ENCODE data around the gene GNPTG.

Gene GNPTG

DNA sequence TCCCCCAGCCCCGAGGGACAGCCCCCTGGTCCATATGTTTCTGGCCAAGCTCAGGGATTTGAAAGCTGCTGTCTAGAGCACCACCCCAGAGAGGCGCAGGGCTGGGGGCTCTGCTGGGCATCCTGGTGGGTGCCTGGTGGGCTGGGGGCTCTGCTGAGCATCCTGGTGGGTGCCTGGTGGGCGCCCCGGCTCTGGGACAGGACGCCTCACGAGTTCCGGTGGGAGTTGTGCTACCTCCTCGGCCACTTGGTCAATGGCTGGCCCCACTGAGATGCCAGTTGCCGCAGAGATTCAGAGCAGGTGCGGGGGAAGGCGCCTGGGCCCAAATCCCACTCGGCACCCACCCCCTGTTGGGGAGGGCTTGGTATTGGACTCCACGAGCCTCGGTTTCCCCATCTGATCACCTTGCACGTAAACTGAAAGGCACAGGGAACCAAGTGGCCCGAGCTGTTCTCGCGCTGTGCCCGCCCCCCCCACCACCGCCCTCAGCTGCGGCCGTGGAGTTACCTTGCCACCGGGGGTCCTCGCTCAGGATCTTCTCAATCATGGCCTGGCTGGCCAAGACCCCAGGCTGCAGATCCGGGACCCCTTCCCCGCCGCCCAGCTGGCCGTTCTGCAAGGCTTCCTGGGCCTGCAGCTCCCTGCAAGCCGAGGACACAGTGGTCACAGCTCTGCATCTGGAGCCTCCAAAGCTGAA, 49.5 kb downstream of the GNPTG start:
- DNase-seq, result no peak

DNA sequence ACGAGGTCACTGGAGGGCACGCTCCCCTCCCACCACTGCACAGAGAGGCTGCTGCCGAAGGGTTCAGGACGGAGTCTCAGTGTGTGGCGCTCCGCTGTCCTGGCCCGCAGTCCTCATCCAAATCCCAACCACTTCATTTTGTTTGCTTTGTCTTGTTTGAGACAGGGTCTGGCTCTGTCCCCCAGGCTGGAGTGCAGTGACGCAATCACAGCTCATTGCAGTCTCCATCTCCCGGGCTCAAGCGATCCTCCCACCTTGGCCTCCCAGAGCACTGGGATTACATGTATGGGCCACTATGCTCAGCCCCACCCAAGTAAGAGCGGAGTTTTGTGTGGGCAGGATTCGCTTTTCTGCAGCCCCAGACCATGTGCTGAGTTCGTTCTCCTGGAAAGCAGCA, 50.0 kb downstream of the GNPTG start:
- DNase-seq, result no peak

DNA sequence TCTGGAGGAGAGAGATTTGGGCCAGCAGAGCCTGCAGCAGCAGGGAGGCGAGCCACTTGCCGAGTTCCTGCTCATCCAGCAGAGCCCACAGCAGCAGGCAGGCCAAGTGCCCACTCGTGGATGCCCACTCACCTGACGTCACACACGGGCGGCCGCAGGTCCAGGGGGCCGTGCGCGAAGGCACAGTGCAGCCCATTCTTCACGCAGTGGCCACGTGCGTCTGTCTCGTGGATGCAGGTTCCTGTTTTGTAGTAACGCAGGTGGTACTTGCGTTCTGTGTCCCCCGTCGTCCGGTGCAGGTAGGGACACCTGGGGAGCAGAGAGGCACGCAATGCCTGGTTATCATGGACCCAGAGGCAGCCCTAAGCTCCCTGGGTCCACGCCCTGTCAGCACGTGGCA, 51.3 kb downstream of the GNPTG start:
- no peak for DNase-seq

DNA sequence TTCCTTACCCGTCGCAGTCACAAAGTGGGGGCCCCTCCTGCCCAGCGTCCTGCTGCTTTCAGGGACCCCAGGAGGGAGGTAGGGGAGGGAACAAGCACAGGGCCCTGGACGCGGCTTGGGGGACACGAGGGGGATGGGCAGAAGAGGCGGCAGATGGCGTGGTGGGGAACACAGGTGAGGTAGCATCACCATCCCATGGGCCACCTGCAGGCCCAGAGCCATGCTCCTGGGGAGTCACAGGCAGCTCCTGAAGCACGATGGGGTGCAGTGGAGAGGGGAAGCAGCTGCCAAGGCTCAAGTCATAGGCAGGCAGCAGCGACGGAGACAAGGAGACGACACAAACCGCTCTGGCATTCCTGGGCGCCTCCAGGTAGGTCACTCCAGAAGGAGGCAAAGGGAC, 52.0 kb downstream of the GNPTG start:
- no peak for DNase-seq

DNA sequence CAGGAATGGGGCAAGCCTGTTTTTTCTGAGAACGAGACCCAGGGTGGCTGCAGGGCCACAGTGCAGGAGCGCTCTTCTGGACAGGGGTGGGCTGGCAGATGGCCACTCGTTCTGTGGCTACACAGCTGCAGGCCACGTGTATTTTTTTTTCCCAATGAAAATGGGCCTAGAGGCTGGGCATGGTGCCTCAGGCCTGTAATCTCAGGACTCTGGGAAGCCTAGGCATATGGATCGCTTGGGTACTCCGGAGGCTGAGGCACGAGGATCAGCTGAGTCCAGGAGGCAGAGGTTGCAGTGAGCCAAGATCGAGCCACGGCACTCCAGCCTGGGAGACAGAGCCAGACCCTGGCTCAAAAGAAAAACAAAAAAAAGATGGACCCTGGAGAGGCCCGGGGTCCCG, 56.0 kb downstream of the GNPTG start:
- DNase-seq, result no peak

DNA sequence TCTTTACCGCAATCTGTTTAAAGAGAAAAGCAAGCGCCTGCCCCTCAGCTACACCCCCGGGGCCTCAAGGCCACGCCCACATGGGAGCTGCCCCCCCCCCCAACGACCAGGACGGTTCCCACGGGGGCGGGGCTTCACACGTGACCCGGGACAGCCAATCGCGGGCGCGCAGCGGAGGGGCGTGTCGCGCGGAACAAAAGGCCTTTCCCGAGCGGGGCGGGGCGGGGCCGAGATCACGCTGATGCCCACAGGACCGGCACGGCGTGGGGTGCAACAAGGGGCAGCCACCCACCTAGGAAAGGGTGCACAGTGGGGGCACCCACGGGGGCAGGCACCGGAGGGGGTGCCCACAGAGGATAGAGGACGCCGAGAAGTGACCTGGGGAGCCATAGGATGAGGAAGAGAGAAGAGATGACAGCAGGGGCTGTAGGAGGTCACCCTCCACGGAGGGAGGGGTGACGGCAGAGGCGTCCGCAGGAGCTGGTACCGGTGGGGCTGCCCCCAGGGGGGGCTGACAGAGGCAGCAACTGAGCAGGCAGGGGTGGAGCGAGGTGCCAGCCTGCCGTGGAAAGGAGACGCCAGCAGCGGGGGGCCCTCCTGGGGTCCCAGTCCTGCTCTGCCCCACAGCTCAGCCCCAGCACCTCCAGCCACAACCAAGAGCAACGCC, 56.6 kb downstream of the GNPTG start:
- peak; percentile 96 for DNase-seq

DNA sequence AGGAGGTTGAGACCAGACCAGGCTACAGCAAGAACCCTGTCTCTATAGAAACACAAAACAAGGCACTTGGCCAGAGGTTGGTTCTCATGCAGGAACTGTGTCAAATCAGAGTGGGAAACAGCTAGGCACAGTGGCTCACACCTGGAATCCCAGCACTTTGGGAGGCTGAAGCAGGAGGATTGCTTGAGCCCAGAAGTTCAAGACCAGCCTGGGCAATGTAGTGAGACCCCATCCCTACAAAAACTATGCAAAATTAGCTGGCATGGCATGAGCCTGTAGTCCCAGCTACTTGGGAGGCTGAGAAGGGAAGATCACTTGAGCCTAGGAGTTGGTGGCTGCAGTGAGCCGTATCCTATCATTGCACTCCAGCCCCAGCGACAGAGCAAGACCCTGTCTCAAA, 61.1 kb downstream of the GNPTG start:
- DNase-seq, result no peak
